T-cell (primary cell): Measurements from ENCODE around the gene AGBL1. TPM values are rescaled to one million over a fixed set of nuclear protein-coding genes. Genes with fewer than 3 reads are reported as not detected.

Experiments
- ATAC-seq, 4 experiments: fragments of 200-7000 bp in 3 of 4; fragments of 150-1000 bp in 1 of 4; cut with Tn5 transposase; replicated peaks in 1 of 4; 1 replicate in 3 of 4; 2 replicates in 1 of 4; pipeline ENCODE4 v1.10.0; 2021; ENCODE audit warnings: moderate library complexity in 3 of 4, mild to moderate bottlenecking in 2 of 4, moderate number of reproducible peaks in 1 of 4
- CTCF ChIA-PET, 2 donors: fragments of 300-600 bp; sonication (Branson Sonifier 250); formaldehyde crosslinking; loops; one replicate each; lab custom pipeline; 2022; ENCODE audit warnings: antibody characterized with exemption in 2 of 2; lab: Charles Lee
- POLR2A ChIA-PET, 2 donors: fragments of 300-600 bp; sonication (Branson Sonifier 250); formaldehyde crosslinking; loops; one replicate each; lab custom pipeline; 2022; ENCODE audit warnings: antibody characterized with exemption in 2 of 2; lab: Charles Lee
- DNase-seq, 35 experiments: peaks; one replicate each; pipeline versions ENCODE4 v3.0.0 to v3.0.0-alpha.2; 2013 to 2023
- H3K27ac ChIP-seq: one replicate; pipeline ENCODE4 v1.5.1; 2013; ENCODE audit warnings: low read length
- H3K27me3 ChIP-seq, 2 experiments: replicated peaks in 1 of 2; 1 replicate in 1 of 2; 2 replicates in 1 of 2; pipeline versions ENCODE4 v1.6.1 to v1.7.0; 2013; ENCODE audit warnings: low read length in 1 of 2, mixed read lengths in 1 of 2; ENCODE audit not compliant: control insufficient read depth in 2 of 2, insufficient read depth in 2 of 2; ENCODE audit errors: extremely low read depth in 1 of 2
- H3K36me3 ChIP-seq, 2 donors: 1 replicate in 1 of 2; 2 replicates in 1 of 2; pipeline versions ENCODE4 v1.6.1 to v1.7.0; 2013; ENCODE audit warnings: low read length in 1 of 2; ENCODE audit not compliant: control insufficient read depth in 2 of 2, insufficient read depth in 1 of 2; ENCODE audit errors: extremely low read depth in 1 of 2
- H3K4me1 ChIP-seq, 2 experiments: 1 replicate in 1 of 2; 2 replicates in 1 of 2; pipeline versions ENCODE4 v1.6.1 to v1.7.0; 2013; ENCODE audit warnings: low read length in 2 of 2, mixed read lengths in 1 of 2; ENCODE audit not compliant: insufficient read depth in 2 of 2, control insufficient read depth in 1 of 2; ENCODE audit errors: extremely low read depth in 1 of 2
- H3K4me3 ChIP-seq, 2 donors: 1 replicate in 1 of 2; 2 replicates in 1 of 2; pipeline versions ENCODE4 v1.5.1 to v1.7.0; 2013; ENCODE audit warnings: mild to moderate bottlenecking in 2 of 2, low read length in 1 of 2, moderate library complexity in 1 of 2; ENCODE audit not compliant: control insufficient read depth in 1 of 2; ENCODE audit errors: extremely low read depth in 1 of 2
- H3K9me3 ChIP-seq: 2 replicates; pipeline ENCODE4 v1.7.0; 2013
- H3K27ac Mint-ChIP-seq, 2 donors: one replicate each; pipeline ENCODE4 v1.8.0; 2020 to 2021; ENCODE audit warnings: mild to moderate bottlenecking in 2 of 2, mixed read lengths in 2 of 2
- H3K27me3 Mint-ChIP-seq, 2 donors: one replicate each; pipeline ENCODE4 v1.8.0; 2021 to 2022; ENCODE audit warnings: mixed read lengths in 2 of 2
- H3K36me3 Mint-ChIP-seq: one replicate; pipeline ENCODE4 v1.8.0; 2021; ENCODE audit warnings: mixed read lengths
- H3K4me1 Mint-ChIP-seq, 3 donors: one replicate each; pipeline ENCODE4 v1.8.0; 2020 to 2022; ENCODE audit warnings: mixed read lengths in 3 of 3, mild to moderate bottlenecking in 1 of 3
- H3K4me3 Mint-ChIP-seq, 3 donors: one replicate each; pipeline ENCODE4 v1.8.0; 2020 to 2022; ENCODE audit warnings: mild to moderate bottlenecking in 3 of 3, mixed read lengths in 3 of 3, moderate library complexity in 3 of 3
- H3K9me3 Mint-ChIP-seq, 3 donors: one replicate each; pipeline ENCODE4 v1.8.0; 2020 to 2022; ENCODE audit warnings: mixed read lengths in 3 of 3
- WGBS: methylation state at CpG from one replicate; pipeline ENCODE4 v1.1.5; 2013; ENCODE audit warnings: missing lambda C conversion rate; ENCODE audit not compliant: insufficient coverage; 5-methylcytosine and 5-hydroxymethylcytosine counted together
- total RNA-seq, 35 experiments: library from RNA in 6 of 35; stranded (reverse) in 6 of 35; fragments of 120-200 nt in 1 of 35; gene quantifications; one replicate each; pipeline versions ENCODE4 v1.2.1 to v1.2.4 and lab custom pipeline; 2013 to 2026

The AGBL1 gene
- total RNA-seq, 5 donors from 2014 or later (not counting 1 experiment from before 2014, with no cell fraction given), result not detected

DNA sequence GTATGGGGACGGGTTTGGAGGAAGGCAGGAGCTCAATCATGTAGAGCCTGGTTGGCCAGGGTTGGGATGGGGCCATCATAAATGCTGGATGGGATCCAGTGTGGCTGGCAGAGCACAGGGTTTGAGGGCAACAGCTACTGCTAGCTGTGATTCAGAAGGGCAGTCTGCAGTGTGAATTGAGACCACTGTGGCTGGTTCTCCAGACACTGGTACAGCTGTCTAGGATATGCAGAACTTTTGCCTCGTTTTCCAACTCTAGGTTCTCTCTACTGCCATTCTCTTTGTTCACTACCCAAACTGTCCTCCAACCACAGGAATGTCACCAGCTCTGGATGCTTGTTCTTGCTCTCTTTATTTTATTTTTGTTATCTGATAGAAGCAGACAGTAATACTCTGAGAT lies 543.6 kb downstream of the AGBL1 start:
- peaks cover 0 to 3% of the 10 kb centered on the region in 2 donors for H3K27me3 Mint-ChIP-seq
- H3K4me3 ChIP-seq, result no peak overlapping the region

DNA sequence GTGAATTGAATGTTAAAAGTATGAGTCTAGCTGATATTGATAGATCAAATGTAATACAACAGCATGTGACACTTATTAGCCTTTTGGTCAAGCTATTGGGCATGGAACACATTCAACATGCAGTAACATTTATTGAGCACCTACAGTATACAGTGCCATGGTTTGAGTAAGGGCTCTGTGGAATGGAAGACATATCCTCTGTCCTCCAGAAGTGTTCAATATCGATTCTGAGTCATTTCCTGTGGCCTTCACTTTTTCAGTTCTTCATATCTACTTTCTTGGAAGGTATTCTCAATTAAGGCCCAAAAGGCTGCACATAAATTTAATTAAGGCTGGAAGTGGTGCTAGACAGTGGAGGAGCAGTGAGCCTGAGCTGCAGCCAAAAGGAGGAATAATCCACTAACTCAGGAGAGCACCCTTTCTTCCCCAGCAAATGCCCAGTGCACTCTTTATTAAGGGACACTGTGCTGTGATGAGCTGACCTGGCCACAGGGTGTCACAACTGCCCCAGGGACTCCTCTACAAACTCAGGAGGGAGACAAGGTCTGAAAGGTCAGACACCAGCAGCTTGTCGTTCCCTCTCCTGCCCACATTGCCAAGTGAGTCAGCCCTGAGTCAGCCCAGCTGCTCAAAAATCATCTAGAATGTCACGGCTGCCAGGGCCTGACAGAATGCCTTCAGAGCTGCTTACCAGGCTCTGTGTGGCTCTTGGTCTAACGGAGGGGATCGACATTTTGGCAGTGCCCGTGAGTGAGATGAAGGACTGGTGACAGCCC lies 544.8 kb downstream of the AGBL1 start:
- Histone ChIP-seq H3K4me1 (peaks cover 0 to 7% of the 10 kb centered on the region in 2 experiments), H3K4me3 (no peak overlapping the region), H3K36me3 (no peaks in the 10 kb centered on the region), H3K9me3 (no peaks in the 10 kb centered on the region), H3K27me3 (no peaks in the 10 kb centered on the region), H3K27ac (no peak overlapping the region)
- Mint-ChIP-seq H3K9me3 (no peaks in the 10 kb centered on the region), H3K4me1 (peaks cover 27 to 32% (median 32%) of the 10 kb centered on the region in 3 donors), H3K36me3 (no peaks in the 10 kb centered on the region), H3K27me3 (peaks cover 0 to 3% of the 10 kb centered on the region in 2 donors), H3K4me3 (no peak overlapping the region), H3K27ac (peak overlapping the region; percentile 44 to 60)
- ATAC-seq (peak; percentile 45 to 98 (median 94)), DNase-seq (peak in 31 of 35 experiments; percentile 2 to 62 (median 16))
- 21% methylated on average over 5 of the region's 6 CpGs for WGBS
- POLR2A ChIA-PET, result no interaction called here
- CTCF ChIA-PET, result interaction anchor here in 1 of 2 donors (1.5 kb wide), 1 partner anchor 119 kb away, joined by 25 read pairs; no protein-coding TSS in a partner anchor

More for the DNA sequence above, 543.6 kb downstream of the AGBL1 start:
- Histone ChIP-seq H3K4me1 (peaks cover 0 to 7% of the 10 kb centered on the region in 2 experiments), H3K36me3 (no peaks in the 10 kb centered on the region), H3K27ac (no peak overlapping the region), H3K27me3 (no peaks in the 10 kb centered on the region), H3K9me3 (no peaks in the 10 kb centered on the region)
- CTCF ChIA-PET, result no interaction called here
- 80% methylated on average over 1 of the region's 2 CpGs for WGBS
- H3K27ac Mint-ChIP-seq, result no peak overlapping the region
- no peak for ATAC-seq
- no peaks in the 10 kb centered on the region for H3K9me3 Mint-ChIP-seq
- H3K4me1 Mint-ChIP-seq, result peaks cover 27 to 39% (median 38%) of the 10 kb centered on the region in 3 donors
- DNase-seq, result no peak
- POLR2A ChIA-PET, result no interaction called here
- H3K4me3 Mint-ChIP-seq, result no peak overlapping the region
- no peaks in the 10 kb centered on the region for H3K36me3 Mint-ChIP-seq

DNA sequence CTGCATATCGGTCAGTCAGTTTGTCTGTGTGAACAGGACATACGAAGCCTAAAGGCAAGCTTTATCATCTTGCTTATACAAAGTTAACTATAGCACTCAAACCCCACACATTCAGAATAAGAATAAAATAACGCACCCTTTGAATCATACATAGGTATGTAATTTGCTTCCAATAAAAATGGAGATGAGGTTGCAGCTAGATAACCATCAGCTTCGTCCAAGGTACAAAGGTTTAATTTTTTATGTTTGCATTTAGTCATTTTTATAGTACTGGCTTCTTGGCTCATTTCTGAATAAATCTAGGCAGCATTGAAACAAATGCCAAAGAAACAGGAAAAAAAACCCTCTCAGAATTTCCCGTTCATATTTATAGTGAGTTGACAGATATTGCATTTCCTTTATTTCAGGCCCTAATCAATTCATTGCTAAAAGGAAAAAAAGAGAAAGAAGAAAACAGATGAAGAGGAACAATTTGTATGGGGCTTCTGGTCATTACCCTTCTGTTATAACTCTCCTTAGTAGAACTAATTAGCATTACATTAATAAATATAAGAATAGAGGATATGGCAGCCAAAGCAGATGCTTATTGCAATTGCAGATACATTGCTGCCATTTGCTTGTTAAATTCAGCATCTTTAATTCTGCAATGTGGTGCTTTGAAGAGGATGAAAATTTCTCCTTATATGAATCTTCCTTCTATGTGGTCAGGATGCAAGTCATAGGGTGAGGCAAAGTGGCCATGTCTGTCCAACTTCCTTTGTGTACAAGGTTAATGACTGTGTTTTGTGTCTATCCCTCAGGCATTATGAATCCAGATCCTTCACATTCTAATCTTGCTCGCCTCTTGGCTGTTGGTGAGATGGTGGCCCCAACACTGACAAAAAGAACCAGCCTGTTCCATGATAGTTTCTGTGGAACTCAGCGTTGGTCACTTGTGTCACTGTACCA lies 550.0 kb downstream of the AGBL1 start:
- no peaks in the 10 kb centered on the region for H3K36me3 Mint-ChIP-seq
- DNase-seq (no peak), ATAC-seq (no peak)
- Histone ChIP-seq H3K27me3 (no peaks in the 10 kb centered on the region), H3K36me3 (no peaks in the 10 kb centered on the region), H3K4me3 (no peak overlapping the region), H3K9me3 (no peaks in the 10 kb centered on the region), H3K4me1 (peaks cover 0 to 3% of the 10 kb centered on the region in 2 experiments), H3K27ac (no peak overlapping the region)
- H3K27ac Mint-ChIP-seq, result no peak overlapping the region
- 80% methylated on average over 1 of the region's 7 CpGs for WGBS
- POLR2A ChIA-PET, result no interaction called here
- H3K27me3 Mint-ChIP-seq, result peaks cover 0 to 3% of the 10 kb centered on the region in 2 donors
- H3K4me1 Mint-ChIP-seq, result peaks cover 2 to 15% (median 10%) of the 10 kb centered on the region in 3 donors
- CTCF ChIA-PET, result no interaction called here
- no peak overlapping the region for H3K4me3 Mint-ChIP-seq
- no peaks in the 10 kb centered on the region for H3K9me3 Mint-ChIP-seq

DNA sequence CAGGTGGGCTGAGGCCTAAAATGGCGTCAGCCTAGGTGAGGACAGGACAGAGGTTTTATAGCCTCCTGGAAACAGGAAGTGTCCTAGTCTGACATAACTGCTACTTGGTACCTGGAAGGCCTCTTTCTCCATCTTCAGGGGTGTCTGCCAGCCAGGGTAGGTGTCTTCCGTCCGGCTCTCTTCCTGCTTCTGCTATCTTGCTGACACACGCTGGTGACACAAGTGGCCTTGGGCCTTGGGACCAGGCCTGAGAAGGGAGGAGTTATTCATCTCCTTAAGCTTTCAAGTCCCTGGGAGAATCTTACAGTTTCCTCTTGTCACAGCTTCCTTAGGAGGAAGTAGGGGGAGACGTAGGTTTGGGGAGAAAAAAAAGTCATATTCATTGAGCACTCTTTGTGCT lies 551.3 kb downstream of the AGBL1 start:
- Mint-ChIP-seq H3K9me3 (no peaks in the 10 kb centered on the region), H3K27me3 (peaks cover 0 to 3% of the 10 kb centered on the region in 2 donors), H3K4me3 (no peak overlapping the region), H3K36me3 (no peaks in the 10 kb centered on the region), H3K4me1 (peaks cover 0 to 8% (median 4%) of the 10 kb centered on the region in 3 donors), H3K27ac (no peak overlapping the region)
- Histone ChIP-seq H3K27ac (no peak overlapping the region), H3K9me3 (no peaks in the 10 kb centered on the region), H3K4me3 (no peak overlapping the region), H3K4me1 (no peaks in the 10 kb centered on the region), H3K27me3 (no peaks in the 10 kb centered on the region), H3K36me3 (no peaks in the 10 kb centered on the region)
- ATAC-seq (no peak), DNase-seq (no peak)
- ChIA-PET CTCF (interaction anchor here in 1 of 2 donors (0.6 kb wide), 1 partner anchor 14 kb away, joined by 3 read pairs; no protein-coding TSS in a partner anchor), POLR2A (interaction anchor here in 1 of 2 donors (0.8 kb wide), 1 partner anchor 405 kb away, joined by 3 read pairs; no protein-coding TSS in a partner anchor)
- WGBS, result 75% methylated on average over 1 of the region's 5 CpGs

DNA sequence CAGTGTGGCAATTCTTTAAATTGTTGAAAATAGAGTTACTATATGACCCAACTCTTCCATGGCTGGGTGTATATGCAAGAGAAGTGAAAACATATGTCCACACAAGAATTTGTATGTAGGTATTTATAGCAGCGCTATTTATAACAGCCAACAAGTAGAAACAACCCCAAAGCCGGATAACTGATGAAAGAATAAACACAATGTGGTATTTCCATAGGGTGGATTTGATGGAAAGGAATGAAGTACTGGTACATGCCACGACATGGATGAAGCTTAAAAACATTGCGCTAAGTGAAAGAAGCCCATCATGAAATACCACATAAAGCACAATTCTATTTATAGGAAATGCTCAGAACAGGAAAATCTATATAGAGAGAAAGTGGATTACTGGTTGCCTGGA lies 554.5 kb downstream of the AGBL1 start:
- H3K4me3 ChIP-seq, result no peak overlapping the region
- H3K4me1 ChIP-seq, result no peaks in the 10 kb centered on the region
- ATAC-seq, result no peak
- H3K9me3 ChIP-seq, result no peaks in the 10 kb centered on the region
- no peak overlapping the region for H3K27ac Mint-ChIP-seq
- H3K4me3 Mint-ChIP-seq, result no peak overlapping the region
- no peaks in the 10 kb centered on the region for H3K36me3 ChIP-seq
- peaks cover 0 to 8% (median 4%) of the 10 kb centered on the region in 3 donors for H3K4me1 Mint-ChIP-seq
- H3K27me3 Mint-ChIP-seq, result no peaks in the 10 kb centered on the region
- no peaks in the 10 kb centered on the region for H3K27me3 ChIP-seq
- ChIA-PET CTCF (no interaction called here), POLR2A (no interaction called here)
- H3K27ac ChIP-seq, result no peak overlapping the region
- no peak for DNase-seq
- no peaks in the 10 kb centered on the region for H3K36me3 Mint-ChIP-seq
- H3K9me3 Mint-ChIP-seq, result peaks cover 0 to 8% (median 0%) of the 10 kb centered on the region in 3 donors
- WGBS, result no CpG with 5 or more reads among the region's 4 CpGs

DNA sequence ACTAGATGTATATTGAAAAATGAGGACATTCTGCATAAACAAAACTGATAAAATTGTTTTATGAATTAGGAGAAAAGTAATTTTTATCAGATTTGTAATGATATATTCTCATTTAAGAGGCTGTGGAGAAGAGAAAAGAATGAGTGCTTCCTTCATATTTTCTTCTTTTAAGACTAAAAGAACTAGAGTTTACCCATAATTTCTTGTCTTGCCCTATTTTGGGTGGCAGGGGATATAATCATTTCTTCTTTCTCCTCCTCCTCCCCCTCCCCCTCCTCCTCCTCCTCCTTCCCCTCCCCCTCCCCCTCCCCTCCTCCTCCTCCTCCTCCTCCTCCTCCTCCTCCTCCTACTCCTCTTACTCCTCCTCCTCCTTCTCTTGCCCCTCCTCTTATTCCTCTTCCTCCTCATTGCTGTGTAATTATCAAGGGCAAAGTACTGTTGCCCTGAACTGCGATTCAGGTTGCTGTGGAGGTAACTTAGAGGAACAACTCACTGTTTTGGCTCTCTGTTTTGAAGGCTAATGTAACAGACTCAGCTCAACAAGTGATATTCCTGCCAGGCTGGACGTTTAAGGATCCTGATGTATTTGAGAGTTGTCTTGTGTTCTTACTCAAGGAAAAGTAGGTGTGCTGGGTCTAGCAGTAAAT lies 555.4 kb downstream of the AGBL1 start:
- Mint-ChIP-seq H3K27ac (no peak overlapping the region), H3K36me3 (no peaks in the 10 kb centered on the region), H3K27me3 (no peaks in the 10 kb centered on the region), H3K4me1 (peaks cover 0 to 8% (median 4%) of the 10 kb centered on the region in 3 donors), H3K4me3 (no peak overlapping the region), H3K9me3 (peaks cover 0 to 8% (median 0%) of the 10 kb centered on the region in 3 donors)
- Histone ChIP-seq H3K9me3 (no peaks in the 10 kb centered on the region), H3K27me3 (no peaks in the 10 kb centered on the region), H3K36me3 (no peaks in the 10 kb centered on the region), H3K4me1 (no peaks in the 10 kb centered on the region), H3K4me3 (no peak overlapping the region), H3K27ac (no peak overlapping the region)
- 50% methylated on average over 1 of the region's 2 CpGs for WGBS
- ATAC-seq (no peak), DNase-seq (no peak)
- ChIA-PET POLR2A (no interaction called here), CTCF (no interaction called here)
